Adrenal gland (tissue), 12 donors: Measurements from ENCODE around the gene SLPI. TPM values are rescaled to one million over a fixed set of nuclear protein-coding genes. Genes with fewer than 3 reads are reported as not detected.

Source experiments
- DNase-seq, 7 donors: peaks; one replicate each; pipeline ENCODE4 v3.0.0-alpha.2; 2019 to 2020
- H3K27ac ChIP-seq, 5 donors: fragments of 200-600 bp; sonication (generic) in 4 of 5; 1 replicate in 3 of 5; 2 replicates in 2 of 5; pipeline versions ENCODE4 v1.5.1 to v1.8.0; 2016 to 2020; ENCODE audit warnings: mild to moderate bottlenecking in 1 of 5
- H3K27me3 ChIP-seq: fragments of 200-600 bp; 2 replicates; pipeline ENCODE4 v1.8.0; 2021
- H3K36me3 ChIP-seq, 2 donors: fragments of 200-600 bp; replicated peaks in 1 of 2; 1 replicate in 1 of 2; 2 replicates in 1 of 2; pipeline versions ENCODE4 v1.5.1 to v1.8.0; 2018 to 2022
- H3K4me1 ChIP-seq, 2 donors: fragments of 200-600 bp; replicated peaks in 1 of 2; 1 replicate in 1 of 2; 2 replicates in 1 of 2; pipeline versions ENCODE4 v1.5.1 to v1.8.0; 2018 to 2021
- H3K4me3 ChIP-seq, 4 donors: fragments of 200-600 bp; sonication (generic) in 3 of 4; one replicate each; pipeline ENCODE4 v1.5.1; 2016 to 2018
- H3K9me3 ChIP-seq, 3 donors: fragments of 200-600 bp; sonication (generic) in 1 of 3; replicated peaks in 1 of 3; 1 replicate in 2 of 3; 2 replicates in 1 of 3; pipeline versions ENCODE4 v1.5.1 to v1.8.0; 2016 to 2021
- CTCF ChIP-seq, 6 experiments: fragments of 450-650 bp in 4 of 6; fragments of 200-600 bp in 2 of 6; sonication (generic) in 1 of 6; IDR thresholded peaks; 1 replicate in 5 of 6; 2 replicates in 1 of 6; pipeline versions ENCODE4 v1.5.1 to v1.8.0; 2016 to 2021; ENCODE audit warnings: antibody characterized with exemption in 6 of 6, mild to moderate bottlenecking in 2 of 6, moderate library complexity in 1 of 6
- POLR2A ChIP-seq, 2 donors: fragments of 450-650 bp; IDR thresholded peaks; one replicate each; pipeline ENCODE4 v1.6.1; 2017; ENCODE audit warnings: antibody characterized with exemption in 2 of 2, mild to moderate bottlenecking in 2 of 2, moderate library complexity in 1 of 2
- WGBS, 4 donors: extraction: QIAGEN DNeasy Blood & Tissue Kit in 2 of 4; methylation state at CpG; one replicate each; pipeline versions ENCODE4 v1.1.5 to v1.1.7; 2013 to 2017; 5-methylcytosine and 5-hydroxymethylcytosine counted together
- intact Hi-C, 2 donors: fragments of 100-400 bp; cut with DNase I; formaldehyde crosslinking; loops; one replicate each; pipeline versions ENCODE4 v1.14.1 to v1.15.0; 2022 to 2023
- polyA plus RNA-seq, 3 donors: library from polyadenylated mRNA; stranded (reverse); fragments of 200-250 nt in 2 of 3; fragments of 350-450 nt in 1 of 3; fragmentation: Illumina TruSeq in 1 of 3; extraction: RNeasy Lipid Tissue Mini Kit (QIAGEN cat#74804) in 1 of 3; gene quantifications; one replicate each; pipeline ENCODE4 v1.2.3, GENCODE V29; 2013 to 2014
- total RNA-seq, 9 donors: library from RNA; depleted of rRNA in 4 of 9; stranded (reverse); fragments of >200 nt in 4 of 9; fragments of 120-200 nt in 1 of 9; fragmentation: NEBNext Ultra II Directional in 1 of 9; extraction: Animal tissue kit (Norgen Biotek cat#: 25700) in 1 of 9; gene quantifications; one replicate each; pipeline versions ENCODE4 v1.1.0 to v1.2.4, GENCODE V29; 2013 to 2023
- donor health status: healthy with polysubstance abuse.
- donor health status: Bipolar disorder and iron deficiency.
- donor health status: DM: yes; HTN: yes; CAD: no.
- donor health status: DM: no; HTN: no; CAD: no.
- donor health status: DM: no; HTN: no; CAD: no.
- donor health status: DM: yes; HTN: yes; CAD: no.

SLPI gene
- total and polyA plus RNA-seq, 12 donors: 1.8 to 33.7 (median 6.6) TPM; not detected in 3

- Histone ChIP-seq H3K4me1 (no peaks in the 10 kb centered on the region), H3K27me3 (peaks cover 27% of the 10 kb centered on the region), H3K27ac (no peak overlapping the region), H3K9me3 (no peaks in the 10 kb centered on the region), H3K4me3 (no peak overlapping the region), H3K36me3 (no peaks in the 10 kb centered on the region)
- TF ChIP-seq CTCF (IDR thresholded peaks at IDR 0.05) (no peak), POLR2A (IDR thresholded peaks at IDR 0.05) (no peak)
- DNase-seq: no peak
- WGBS, 4 donors: 34 to 46% (median 40%) methylated on average over 6 of the region's 6 CpGs
- intact Hi-C loops: no loop called here
Observed at GRCh38 chr20:45246109-45246508, 8.3 kb downstream of the SLPI start.

- TF ChIP-seq POLR2A (IDR thresholded peaks at IDR 0.05): no peak
- no peak for TF ChIP-seq CTCF (IDR thresholded peaks at IDR 0.05)
- WGBS, 4 donors: 72 to 78% (median 77%) methylated on average over 2 of the region's 2 CpGs
- H3K4me1 ChIP-seq: no peaks in the 10 kb centered on the region
- H3K4me3 ChIP-seq: no peak overlapping the region
- intact Hi-C loops: no loop called here
- H3K9me3 ChIP-seq: peaks cover 0 to 7% (median 0%) of the 10 kb centered on the region in 3 donors
- peaks cover 19% of the 10 kb centered on the region for H3K27me3 ChIP-seq
- H3K27ac ChIP-seq: no peak overlapping the region
- DNase-seq: no peak
- H3K36me3 ChIP-seq: no peaks in the 10 kb centered on the region
Observed at GRCh38 chr20:45238139-45238538, 16.2 kb downstream of the SLPI start.

- TF ChIP-seq CTCF (IDR thresholded peaks at IDR 0.05) (peak in 1 of 6 experiments; percentile 13), POLR2A (IDR thresholded peaks at IDR 0.05) (no peak)
- 65 to 70% (median 68%) methylated on average over 4 of the region's 4 CpGs; no CpG with 5 or more reads in 1 of the 4 donors for WGBS, 4 donors
- Histone ChIP-seq H3K36me3 (no peaks in the 10 kb centered on the region), H3K9me3 (peaks cover 0 to 7% (median 0%) of the 10 kb centered on the region in 3 donors), H3K4me1 (no peaks in the 10 kb centered on the region), H3K27me3 (peaks cover 19% of the 10 kb centered on the region), H3K4me3 (no peak overlapping the region), H3K27ac (no peak overlapping the region)
- intact Hi-C loops: no loop called here
- DNase-seq: no peak
Observed at GRCh38 chr20:45235995-45236394, 18.4 kb downstream of the SLPI start.

GRCh38 chr20:45230631-45231030 is 23.7 kb downstream of the SLPI start:
- DNase-seq: no peak
- H3K27ac ChIP-seq: no peak overlapping the region
- no peaks in the 10 kb centered on the region for H3K36me3 ChIP-seq
- H3K9me3 ChIP-seq: peaks cover 0 to 7% (median 0%) of the 10 kb centered on the region in 3 donors
- no peak overlapping the region for H3K4me3 ChIP-seq
- H3K4me1 ChIP-seq: no peaks in the 10 kb centered on the region
- intact Hi-C loops: no loop called here
- no peak for TF ChIP-seq POLR2A (IDR thresholded peaks at IDR 0.05)
- TF ChIP-seq CTCF (IDR thresholded peaks at IDR 0.05): no peak
- 61 to 75% (median 65%) methylated on average over 9 of the region's 9 CpGs for WGBS, 4 donors
- H3K27me3 ChIP-seq: peaks cover 9% of the 10 kb centered on the region
